Mucosa of rectum (tissue), 2 donors: ENCODE measurements around the gene COQ10A.
A peak's percentile ranks its signal among the peaks of the same experiment; 100 is the strongest.

ENCODE experiments used
- H3K27ac ChIP-seq, 2 donors: one replicate each; pipeline ENCODE4 v1.7.0; 2013; ENCODE audit warnings: inconsistent platforms in 2 of 2, low read depth in 2 of 2, low read length in 2 of 2
- H3K27me3 ChIP-seq, 2 donors: one replicate each; pipeline ENCODE4 v1.7.0; 2013; ENCODE audit warnings: low read length in 2 of 2; ENCODE audit not compliant: control insufficient read depth in 2 of 2, insufficient read depth in 2 of 2
- H3K36me3 ChIP-seq, 2 donors: one replicate each; pipeline ENCODE4 v1.7.0; 2013; ENCODE audit warnings: low read length in 2 of 2; ENCODE audit not compliant: control insufficient read depth in 2 of 2, insufficient read depth in 2 of 2
- H3K4me1 ChIP-seq, 2 donors: one replicate each; pipeline ENCODE4 v1.7.0; 2013; ENCODE audit warnings: low read length in 2 of 2, mild to moderate bottlenecking in 1 of 2; ENCODE audit not compliant: control insufficient read depth in 2 of 2, insufficient read depth in 2 of 2
- H3K4me3 ChIP-seq, 2 donors: one replicate each; pipeline ENCODE4 v1.7.0; 2013; ENCODE audit warnings: low read length in 2 of 2
- H3K9ac ChIP-seq, 2 donors: one replicate each; pipeline ENCODE4 v1.7.0; 2013; ENCODE audit warnings: low read length in 2 of 2, low read depth in 1 of 2, mild to moderate bottlenecking in 1 of 2
- H3K9me3 ChIP-seq, 2 donors: one replicate each; pipeline ENCODE4 v1.7.0; 2013; ENCODE audit warnings: low read length in 2 of 2; ENCODE audit not compliant: control insufficient read depth in 2 of 2
- donor health status: healthy.
- donor health status: Normal muscosa, but diverticular disease.

Gene COQ10A

GRCh38 chr12:56242986-56243385 lies 23.8 kb upstream of the COQ10A start:
- Histone ChIP-seq H3K4me1 (no peaks in the 10 kb centered on the region), H3K9me3 (no peaks in the 10 kb centered on the region), H3K4me3 (no peak overlapping the region), H3K27ac (no peak overlapping the region), H3K36me3 (peaks cover 51 to 64% of the 10 kb centered on the region in 2 donors), H3K27me3 (no peaks in the 10 kb centered on the region), H3K9ac (no peak overlapping the region)

DNA sequence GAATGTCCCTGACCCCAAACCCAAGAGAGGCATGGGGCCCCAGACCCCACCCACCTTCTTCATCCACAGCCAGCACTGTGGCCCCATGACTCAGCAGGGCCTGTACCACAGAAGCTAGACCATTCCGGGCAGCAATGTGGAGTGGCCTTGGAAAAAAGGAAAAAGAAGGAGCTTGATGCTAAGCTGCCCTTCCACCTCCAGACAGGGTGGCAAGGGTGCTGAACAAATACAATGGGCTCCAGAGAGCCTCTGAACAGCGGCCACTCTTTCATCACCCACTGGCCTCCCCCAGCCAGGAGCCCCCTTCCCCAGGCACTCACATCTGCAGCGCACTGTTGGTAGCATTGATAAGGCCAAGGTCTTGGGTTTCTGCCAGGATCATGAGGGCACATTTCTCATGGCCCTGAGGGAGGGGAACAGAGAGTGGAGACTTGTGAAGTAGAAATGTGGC lies 23.0 kb upstream of the COQ10A start:
- H3K36me3 ChIP-seq = peaks cover 59 to 70% of the 10 kb centered on the region in 2 donors
- H3K9me3 ChIP-seq = no peaks in the 10 kb centered on the region
- no peak overlapping the region for H3K27ac ChIP-seq
- H3K4me3 ChIP-seq = no peak overlapping the region
- no peak overlapping the region for H3K9ac ChIP-seq
- H3K27me3 ChIP-seq = no peaks in the 10 kb centered on the region
- no peaks in the 10 kb centered on the region for H3K4me1 ChIP-seq

GRCh38 chr12:56244494-56244893 lies 22.2 kb upstream of the COQ10A start:
- no peaks in the 10 kb centered on the region for H3K9me3 ChIP-seq
- peaks cover 64 to 71% of the 10 kb centered on the region in 2 donors for H3K36me3 ChIP-seq
- H3K9ac ChIP-seq = no peak overlapping the region
- H3K27ac ChIP-seq = no peak overlapping the region
- no peak overlapping the region for H3K4me3 ChIP-seq
- H3K27me3 ChIP-seq = no peaks in the 10 kb centered on the region
- no peaks in the 10 kb centered on the region for H3K4me1 ChIP-seq

- Histone ChIP-seq H3K27me3 (no peaks in the 10 kb centered on the region), H3K27ac (no peak overlapping the region), H3K4me1 (no peaks in the 10 kb centered on the region), H3K36me3 (peaks cover 65 to 80% of the 10 kb centered on the region in 2 donors), H3K4me3 (no peak overlapping the region), H3K9me3 (no peaks in the 10 kb centered on the region), H3K9ac (no peak overlapping the region)
Observed at GRCh38 chr12:56247923-56248322, 18.8 kb upstream of the COQ10A start.

- H3K36me3 ChIP-seq = peaks cover 66 to 80% of the 10 kb centered on the region in 2 donors
- no peaks in the 10 kb centered on the region for H3K27me3 ChIP-seq
- no peaks in the 10 kb centered on the region for H3K4me1 ChIP-seq
- H3K9me3 ChIP-seq = no peaks in the 10 kb centered on the region
- H3K27ac ChIP-seq = no peak overlapping the region
- no peak overlapping the region for H3K9ac ChIP-seq
- no peak overlapping the region for H3K4me3 ChIP-seq
Observed at GRCh38 chr12:56248711-56249110, 18.0 kb upstream of the COQ10A start.

- no peak overlapping the region for H3K4me3 ChIP-seq
- no peaks in the 10 kb centered on the region for H3K9me3 ChIP-seq
- peaks cover 13 to 15% of the 10 kb centered on the region in 2 donors for H3K4me1 ChIP-seq
- no peak overlapping the region for H3K9ac ChIP-seq
- peaks cover 57 to 75% of the 10 kb centered on the region in 2 donors for H3K36me3 ChIP-seq
- no peaks in the 10 kb centered on the region for H3K27me3 ChIP-seq
- no peak overlapping the region for H3K27ac ChIP-seq
Observed at GRCh38 chr12:56252649-56253048, 14.1 kb upstream of the COQ10A start.

DNA sequence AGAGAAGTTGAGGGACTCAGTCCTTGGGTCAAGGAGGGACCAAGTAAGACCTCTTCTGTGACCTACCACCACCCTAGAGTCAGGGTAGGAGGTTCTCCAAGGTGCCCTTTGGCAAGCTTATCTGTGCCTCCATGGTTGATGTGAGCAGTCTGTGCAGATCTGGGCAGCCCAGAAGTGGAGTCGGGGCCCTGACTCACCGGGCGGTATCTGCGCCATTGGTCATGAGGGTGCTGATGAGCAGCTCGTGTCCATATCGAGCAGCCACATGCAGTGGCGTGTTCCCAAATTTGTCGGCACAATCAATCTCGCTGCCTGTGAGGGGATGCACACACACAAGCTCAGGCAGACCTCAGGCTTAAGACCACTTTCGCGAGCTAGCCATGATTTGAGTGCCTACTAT lies 13.7 kb upstream of the COQ10A start:
- H3K4me1 ChIP-seq = peaks cover 13 to 15% of the 10 kb centered on the region in 2 donors
- H3K27me3 ChIP-seq = no peaks in the 10 kb centered on the region
- peaks cover 53 to 70% of the 10 kb centered on the region in 2 donors for H3K36me3 ChIP-seq
- H3K9me3 ChIP-seq = no peaks in the 10 kb centered on the region
- H3K27ac ChIP-seq = no peak overlapping the region
- H3K9ac ChIP-seq = no peak overlapping the region
- no peak overlapping the region for H3K4me3 ChIP-seq

DNA sequence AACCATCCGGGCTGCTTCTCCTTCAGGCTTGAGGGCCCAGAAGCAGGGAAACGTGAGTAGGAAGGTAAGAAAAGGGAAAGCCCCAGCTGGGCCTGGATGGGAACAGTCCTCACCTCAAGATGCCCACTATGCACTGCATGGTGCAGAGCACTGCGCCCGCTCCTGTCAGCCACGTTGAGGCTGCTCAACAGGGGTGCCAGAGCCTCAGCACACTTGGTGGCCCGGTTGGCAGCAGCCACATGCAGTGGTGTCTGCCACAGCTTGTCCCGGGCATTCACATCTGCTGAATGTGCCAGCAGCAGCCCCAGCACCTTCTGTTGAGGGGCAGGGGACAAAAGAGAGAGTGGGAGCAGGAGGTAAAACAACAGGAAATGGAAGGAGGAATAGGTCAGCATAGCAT lies 11.1 kb upstream of the COQ10A start:
- Histone ChIP-seq H3K9ac (no peak overlapping the region), H3K27ac (no peak overlapping the region), H3K9me3 (no peaks in the 10 kb centered on the region), H3K4me3 (no peak overlapping the region), H3K27me3 (no peaks in the 10 kb centered on the region), H3K4me1 (peaks cover 19% of the 10 kb centered on the region in 2 donors), H3K36me3 (peaks cover 42 to 50% of the 10 kb centered on the region in 2 donors)

DNA sequence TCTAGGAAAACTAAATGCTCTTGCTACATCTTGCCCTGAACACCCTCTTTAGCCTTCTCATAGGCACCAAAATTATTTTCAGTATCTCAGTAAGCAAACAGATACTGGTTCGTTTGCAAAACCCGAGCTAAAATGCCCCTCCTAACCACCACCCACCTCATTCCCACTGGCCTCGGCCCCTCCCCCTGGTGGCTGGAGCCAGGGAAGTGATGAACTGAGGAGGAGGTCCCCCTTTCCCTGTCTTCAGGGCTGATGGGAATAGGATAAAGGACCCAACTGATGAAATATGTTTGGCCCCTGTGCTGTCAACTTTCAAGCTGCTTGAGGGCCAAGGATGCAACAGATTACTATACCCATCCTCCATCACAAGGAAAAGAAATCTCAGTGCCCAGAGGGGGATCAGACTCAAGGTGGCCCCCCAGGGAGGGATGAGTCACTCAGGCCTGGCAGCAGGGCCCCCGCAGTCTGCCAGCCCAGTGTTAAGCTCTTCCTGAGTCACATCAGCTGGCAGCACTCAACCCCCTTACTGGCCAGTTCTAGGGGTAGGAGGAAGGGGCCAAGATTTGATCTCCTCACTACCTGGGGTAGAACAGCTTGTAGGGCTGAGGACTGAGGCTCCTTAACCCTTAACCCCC lies 10.3 kb upstream of the COQ10A start:
- Histone ChIP-seq H3K36me3 (peaks cover 42 to 46% of the 10 kb centered on the region in 2 donors), H3K4me3 (no peak overlapping the region), H3K27me3 (no peaks in the 10 kb centered on the region), H3K4me1 (peaks cover 19% of the 10 kb centered on the region in 2 donors), H3K9me3 (no peaks in the 10 kb centered on the region), H3K27ac (no peak overlapping the region), H3K9ac (no peak overlapping the region)

- H3K27ac ChIP-seq = no peak overlapping the region
- peak overlapping the region; percentile 76 to 86 for H3K9ac ChIP-seq
- H3K9me3 ChIP-seq = no peaks in the 10 kb centered on the region
- H3K36me3 ChIP-seq = peaks cover 37 to 40% of the 10 kb centered on the region in 2 donors
- H3K4me1 ChIP-seq = peaks cover 19% of the 10 kb centered on the region in 2 donors
- H3K4me3 ChIP-seq = peak overlapping the region; percentile 77 to 85
- no peaks in the 10 kb centered on the region for H3K27me3 ChIP-seq
Observed at GRCh38 chr12:56257071-56257470, 9.7 kb upstream of the COQ10A start.
